GM19438 (cell line): ENCODE data around the gene SLC47A1.
"Not testable (repeated sequence)": the region's sequence is repeated elsewhere in the genome, so short reads cannot be mapped to it uniquely, and the experiment has no call there.

Source experiments
- ATAC-seq: cut with Tn5 transposase; IDR thresholded peaks from one replicate; pipeline ENCODE4 v1.9.1; 2021; ENCODE audit warnings: low read depth; ENCODE audit not compliant: unreplicated experiment

Gene SLC47A1

DNA sequence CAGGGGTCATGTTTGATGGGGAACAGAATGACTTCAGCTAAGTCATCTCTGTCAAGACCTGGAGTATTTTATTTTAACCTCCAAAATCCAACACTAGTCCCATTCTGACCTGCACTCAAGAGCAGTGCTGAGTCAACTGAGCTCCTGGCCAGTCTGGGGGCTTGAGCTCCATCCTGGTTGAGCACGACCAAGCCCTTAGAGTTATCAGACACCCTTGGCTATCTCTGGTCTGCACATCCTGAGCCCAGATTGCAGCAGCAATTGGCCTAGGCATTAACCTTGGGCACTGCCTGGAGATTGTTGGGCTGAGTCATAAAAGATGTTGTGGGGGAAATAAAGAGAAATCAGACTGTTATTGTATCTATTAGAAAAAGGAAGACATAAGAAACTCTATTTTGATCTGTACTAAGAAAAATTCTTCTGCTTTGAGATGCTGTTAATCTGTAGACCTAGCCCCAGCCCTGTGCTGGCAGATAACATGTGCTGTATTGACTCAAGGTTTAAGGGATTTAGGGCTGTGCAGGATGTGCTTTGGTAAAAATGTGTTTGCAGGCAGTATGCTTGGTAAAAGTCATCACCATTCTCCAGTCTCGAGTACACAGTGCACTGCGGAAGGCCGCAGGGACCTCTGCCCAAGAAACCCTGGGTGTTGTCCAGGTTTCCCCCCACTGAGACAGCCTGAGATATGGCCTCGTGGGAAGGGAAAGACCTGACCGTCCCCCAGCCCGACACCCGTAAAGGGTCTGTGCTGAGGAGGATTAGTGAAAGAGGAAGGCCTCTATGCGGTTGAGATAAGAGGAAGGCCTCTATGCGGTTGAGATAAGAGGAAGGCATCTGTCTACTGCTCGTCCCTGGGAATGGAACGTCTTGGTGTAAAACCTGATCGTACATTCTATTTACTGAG is 14.0 kb upstream of the SLC47A1 start:
- not testable (repeated sequence) for ATAC-seq

DNA sequence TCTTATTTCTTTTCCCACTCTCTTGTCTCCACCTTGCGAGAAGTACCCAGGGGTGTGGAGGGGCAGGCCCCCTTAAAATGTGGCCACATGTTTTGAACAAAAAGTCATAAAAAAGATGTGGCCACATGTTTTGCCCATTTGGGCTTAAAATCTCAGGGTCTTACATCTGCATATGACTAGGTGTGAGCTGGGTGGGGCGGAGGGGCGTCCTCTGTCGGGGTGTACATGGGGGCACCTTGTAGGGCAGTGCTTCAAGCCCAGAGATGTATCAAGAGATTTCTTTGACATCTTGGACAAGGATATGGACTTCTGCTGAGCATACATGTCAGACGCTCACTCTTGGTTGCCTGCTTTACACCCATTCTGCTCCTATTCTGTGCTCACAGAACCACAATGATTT is 13.0 kb upstream of the SLC47A1 start:
- no peak for ATAC-seq

DNA sequence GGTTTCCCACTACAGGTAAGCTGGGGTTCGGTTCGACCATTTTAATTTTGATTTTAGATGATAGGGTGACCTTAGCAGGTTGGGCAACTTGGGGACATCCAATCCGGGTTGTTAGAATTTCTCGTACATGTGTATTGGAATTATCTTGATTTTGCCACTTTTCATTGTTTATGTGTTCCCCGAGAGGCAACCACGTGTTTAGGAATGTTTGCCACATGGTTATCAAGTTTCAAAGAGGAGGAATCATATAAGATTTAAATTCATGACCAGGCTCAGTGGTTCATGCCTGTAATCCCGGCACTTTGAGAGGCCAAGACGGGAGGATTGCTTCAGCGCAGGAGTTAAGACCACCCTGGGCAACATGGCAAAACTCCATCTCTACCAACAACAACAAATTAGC is 10.0 kb upstream of the SLC47A1 start:
- no peak for ATAC-seq

DNA sequence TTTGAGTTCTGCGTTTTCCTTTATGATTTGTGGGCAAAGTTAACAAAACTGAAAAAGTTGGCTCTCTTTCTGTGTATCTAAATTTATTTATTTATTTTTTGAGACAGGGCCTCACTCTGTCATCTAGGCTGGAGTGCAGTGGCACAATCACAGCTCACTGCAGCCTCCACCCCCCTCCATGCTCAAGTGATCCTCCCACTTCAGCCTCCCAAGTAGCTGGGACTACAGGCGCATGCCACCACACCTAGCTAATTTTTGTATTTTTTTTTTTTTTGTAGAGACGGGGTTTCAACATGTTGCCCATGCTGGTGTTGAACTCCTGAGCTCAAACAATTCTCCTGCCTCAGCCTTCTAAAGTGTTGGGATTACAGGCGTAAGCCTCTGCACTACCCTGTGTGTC is 6.7 kb upstream of the SLC47A1 start:
- not testable (repeated sequence) for ATAC-seq

DNA sequence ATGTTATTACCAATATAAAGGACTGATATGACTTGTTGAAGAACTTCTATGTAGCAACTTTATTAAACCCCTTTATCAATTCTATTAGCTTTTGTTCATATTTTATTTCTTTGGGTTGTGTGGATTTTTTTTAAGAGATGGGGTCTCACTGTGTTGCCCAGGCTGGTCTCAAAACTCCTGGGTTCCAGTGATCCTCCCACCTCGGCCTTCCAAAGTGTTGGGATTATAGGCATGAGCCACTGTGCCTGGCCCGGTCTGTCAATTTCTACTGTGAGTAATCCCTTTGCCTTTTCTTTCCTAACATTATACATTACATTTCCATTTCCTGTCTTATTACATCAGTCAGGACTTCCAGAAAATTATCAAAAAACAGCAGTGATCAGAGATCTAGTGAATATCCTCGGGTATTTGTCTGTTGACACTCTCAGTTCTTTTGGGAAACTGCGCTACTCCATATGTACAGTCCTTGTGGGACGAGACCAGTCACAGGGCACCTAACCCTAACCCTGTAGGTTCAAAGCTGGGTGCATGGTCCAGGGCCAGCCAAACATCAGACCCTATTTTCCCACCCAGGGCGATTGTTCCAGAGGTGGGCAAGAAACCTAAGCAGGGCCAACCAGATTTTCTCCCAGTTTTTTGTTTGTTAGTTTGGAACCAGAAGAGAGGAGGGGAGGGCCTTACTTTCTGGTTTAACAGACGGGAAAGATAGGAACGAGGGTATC is 1.7 kb upstream of the SLC47A1 start:
- ATAC-seq: no peak

DNA sequence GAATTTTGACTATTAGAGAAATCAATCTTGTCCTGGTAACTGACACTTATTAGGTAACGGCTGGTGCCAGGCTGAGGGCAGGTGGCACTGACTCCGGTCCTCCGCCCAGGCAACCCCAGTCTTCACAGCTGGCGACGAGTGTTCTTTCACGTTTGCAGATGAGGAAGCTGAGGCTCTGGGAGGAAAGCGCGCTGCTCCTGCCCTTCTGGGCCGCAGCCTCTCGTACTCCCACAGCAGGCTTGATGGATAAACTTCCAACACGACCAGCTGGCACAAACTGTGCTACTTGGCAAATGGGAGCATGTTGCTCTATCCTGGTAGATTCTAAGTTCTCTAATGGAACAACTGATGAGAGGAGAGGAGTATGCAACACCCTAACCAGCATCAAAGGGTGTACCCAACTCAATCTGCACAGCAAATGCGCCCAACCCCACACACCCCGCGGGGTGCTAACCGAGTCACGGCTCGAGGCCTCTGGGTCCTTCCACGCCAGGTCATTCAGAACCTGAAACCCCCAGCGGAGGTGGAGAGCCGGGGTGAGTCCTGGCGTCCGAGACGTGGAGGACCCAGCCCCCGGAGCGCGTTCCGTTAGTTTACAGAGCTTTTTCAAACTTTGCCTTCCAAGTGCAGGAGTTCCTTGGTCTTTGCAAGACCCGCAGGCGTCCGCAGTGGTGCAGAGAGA is 477 bp upstream of the SLC47A1 start:
- no peak for ATAC-seq

DNA sequence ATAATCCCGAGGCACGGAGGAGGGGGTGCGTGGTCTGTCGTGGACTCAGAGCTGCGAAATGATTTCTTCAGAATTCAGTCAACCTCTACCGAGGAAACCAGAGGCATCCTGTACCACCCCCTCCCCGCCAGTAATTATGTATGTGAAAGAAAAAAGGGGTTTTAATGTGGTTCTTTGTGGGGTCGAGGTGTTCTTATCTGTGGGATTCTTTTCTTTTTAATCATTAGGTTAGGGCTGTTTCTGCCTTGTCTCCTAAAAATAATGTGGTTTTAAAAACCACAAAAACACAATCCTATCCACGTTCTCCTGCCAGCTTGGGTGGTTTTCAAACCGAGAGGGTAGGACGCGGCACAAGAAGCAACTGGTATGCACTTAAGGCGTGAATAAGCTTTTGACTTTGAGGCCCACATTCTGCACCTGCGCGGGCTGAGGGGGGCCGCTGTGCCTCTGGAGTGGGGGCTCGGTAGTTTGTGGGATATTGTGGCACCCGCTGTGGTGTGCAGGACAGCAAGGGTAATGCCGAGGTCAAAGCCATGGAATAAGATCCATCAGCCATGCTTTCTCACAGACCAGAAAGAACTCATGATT is 1.0 kb downstream of the SLC47A1 start:
- ATAC-seq: no peak

DNA sequence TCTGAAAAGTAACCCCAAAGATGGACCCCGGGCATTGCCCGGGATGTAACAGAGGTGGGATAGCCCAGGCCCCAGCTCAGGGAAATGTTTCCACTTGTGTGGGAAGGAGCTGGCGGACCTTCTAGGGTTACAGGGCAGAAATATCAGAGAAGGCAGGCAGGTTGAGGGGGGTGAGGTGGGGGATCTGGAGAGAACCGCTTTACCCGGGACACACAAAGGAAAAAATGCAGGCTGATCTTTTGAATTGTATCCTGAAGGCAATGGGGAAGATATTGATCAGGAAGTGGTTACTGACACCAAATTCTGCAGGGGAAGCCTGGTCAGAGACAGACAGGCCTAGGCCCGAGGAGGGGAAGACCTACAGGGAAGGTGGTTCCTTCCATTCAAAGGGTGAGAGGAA is 3.5 kb downstream of the SLC47A1 start:
- ATAC-seq: no peak

DNA sequence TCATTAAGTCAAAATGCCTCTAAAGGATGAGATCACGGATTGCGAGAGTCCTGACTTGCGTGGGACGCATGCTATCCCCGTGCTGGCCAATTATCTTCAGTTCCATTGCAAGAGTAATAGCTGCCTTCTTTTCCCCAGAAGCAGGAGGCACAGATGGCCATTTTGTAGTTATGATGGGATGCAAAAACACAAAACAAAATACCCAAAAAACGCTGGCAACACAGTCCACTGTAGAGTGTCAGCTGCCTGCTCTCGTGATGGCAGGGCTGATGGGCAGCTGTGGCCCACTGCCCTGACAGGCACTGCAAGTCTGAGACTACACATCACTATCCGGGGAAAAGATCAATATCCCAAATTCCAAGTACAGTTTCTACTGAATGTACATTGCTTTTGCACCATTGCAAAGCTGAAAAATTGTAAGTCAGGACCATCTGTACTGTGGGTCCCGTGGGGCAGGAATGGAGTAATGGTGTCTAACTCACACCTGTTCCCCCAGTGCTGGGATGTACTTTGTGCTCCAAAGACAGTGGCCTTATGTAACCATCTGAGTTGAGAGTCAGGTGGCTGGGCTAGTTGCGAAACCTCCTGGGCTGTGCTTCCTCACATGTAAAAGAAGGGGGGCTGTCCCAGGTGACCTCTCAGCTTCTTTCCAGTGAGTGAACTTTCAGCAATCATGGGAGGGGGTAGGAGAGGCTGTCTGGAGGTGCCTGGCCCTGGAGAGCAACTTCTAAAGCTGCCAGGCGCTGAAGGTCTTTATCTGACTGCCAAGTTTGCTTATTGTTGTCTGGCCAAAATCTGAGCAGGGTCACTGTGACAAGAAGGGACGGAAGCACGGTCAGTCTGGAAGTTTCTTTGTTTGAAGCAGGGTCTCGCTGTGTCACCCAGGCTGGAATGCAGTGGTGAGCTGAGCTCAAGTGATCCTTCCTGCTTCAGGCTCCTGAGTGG is 4.7 kb downstream of the SLC47A1 start:
- ATAC-seq: no peak

DNA sequence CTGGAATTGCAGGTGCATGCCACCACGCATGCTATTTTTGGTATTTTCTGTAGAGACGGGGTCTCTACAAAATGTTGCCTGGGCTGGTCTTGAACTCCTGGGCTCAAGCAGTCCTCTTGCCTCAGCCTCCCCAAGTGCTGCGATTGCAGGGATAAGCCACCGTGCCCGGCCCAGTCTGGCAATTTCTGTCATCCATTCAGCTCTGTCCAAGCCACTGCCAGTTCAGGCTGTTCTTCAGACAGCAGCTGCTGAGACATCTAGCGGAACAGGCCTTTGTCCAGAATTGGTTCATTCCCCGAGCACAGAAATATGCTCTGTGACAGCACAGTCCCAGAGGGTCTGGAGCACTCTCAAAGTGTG is 5.4 kb downstream of the SLC47A1 start:
- ATAC-seq: no peak

DNA sequence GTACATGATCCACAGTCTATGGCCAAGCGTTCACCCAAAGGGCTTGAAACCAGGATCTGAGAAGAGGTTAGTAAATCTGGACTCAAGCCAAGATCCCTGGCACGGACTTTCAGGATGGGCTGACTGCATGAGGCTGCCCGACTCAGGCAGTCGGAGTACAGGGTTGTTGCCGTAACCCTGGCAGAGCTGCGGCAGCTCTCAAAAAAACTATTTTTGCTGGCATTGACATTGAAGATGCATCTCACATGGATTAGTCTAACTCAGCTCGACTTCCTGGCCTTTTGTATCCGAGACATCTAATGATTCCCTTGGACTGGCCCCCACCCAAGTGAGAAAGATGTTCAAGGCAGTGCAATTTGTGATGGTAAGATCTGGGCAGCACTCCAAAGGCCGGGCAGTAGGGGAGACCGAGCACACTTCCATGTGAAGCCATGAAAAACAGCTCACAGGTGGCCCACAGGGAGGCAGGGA is 6.2 kb downstream of the SLC47A1 start:
- ATAC-seq: no peak

DNA sequence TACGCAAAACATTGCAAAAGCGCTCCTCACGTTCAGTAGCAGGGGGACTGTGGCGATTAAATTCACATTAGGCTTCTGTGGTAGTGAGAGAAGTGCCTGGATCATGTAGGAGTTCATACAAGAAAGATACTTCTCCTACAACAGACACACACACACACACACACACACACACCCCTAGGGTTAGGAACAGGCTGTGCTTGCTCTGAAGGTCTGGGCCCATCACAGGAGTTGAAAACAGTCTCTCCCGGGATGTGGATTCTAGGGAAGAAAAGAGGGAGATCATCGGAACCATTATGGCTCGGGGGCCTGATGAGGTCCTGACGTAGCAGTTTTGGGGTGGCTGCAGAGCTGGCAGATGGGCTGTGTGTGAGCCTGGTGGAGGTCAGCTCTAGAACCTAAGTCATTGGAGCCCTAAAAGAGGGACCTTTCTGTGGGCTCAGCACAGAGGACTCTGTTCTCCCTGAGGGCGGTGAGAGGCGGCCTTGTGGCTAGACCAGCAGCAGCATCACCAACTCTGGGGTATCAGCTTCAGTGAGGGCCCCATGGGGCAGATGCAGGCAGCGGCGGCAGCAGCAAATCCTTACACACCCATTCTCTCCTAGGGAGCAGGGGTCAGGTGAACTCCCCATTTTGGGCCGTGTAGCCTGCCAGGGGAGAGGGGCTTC is 7.2 kb downstream of the SLC47A1 start:
- ATAC-seq: no peak

DNA sequence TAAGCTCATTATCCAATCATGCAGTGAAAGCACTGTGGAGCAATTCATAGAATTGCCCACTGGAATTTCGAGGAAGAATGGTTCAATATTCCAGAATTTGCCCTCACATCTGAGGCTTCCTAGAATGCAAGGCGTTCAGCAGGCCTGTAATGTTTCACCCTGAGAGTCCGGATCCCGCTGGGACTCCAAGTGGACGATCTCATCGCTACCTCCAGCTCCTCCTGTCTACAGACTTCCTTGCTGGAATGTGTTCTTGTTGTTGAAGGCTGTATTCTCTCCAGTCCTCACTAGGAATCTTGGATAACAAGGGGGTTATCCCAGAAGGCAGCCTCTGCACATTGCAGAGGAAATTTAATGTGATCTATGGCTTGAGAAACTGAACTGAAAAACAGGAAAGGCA is 7.8 kb downstream of the SLC47A1 start:
- ATAC-seq: no peak

DNA sequence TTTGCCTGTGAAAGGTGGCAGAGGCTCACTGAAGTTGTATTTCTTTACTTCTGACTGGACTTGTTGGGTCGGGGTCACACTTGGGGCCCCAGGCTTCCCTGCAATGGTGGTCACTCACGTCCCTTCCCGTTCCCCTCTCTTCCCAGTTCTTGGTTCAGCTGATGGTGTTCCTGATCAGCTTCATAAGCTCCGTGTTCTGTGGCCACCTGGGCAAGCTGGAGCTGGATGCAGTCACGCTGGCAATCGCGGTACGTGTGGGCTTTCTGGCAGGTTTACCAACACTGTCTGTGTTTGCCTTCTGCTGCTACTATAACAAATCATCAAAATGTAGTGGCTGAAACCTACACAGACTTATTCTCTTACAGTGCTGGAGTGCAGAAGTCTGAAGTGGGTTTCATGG is 8.6 kb downstream of the SLC47A1 start:
- no peak for ATAC-seq

DNA sequence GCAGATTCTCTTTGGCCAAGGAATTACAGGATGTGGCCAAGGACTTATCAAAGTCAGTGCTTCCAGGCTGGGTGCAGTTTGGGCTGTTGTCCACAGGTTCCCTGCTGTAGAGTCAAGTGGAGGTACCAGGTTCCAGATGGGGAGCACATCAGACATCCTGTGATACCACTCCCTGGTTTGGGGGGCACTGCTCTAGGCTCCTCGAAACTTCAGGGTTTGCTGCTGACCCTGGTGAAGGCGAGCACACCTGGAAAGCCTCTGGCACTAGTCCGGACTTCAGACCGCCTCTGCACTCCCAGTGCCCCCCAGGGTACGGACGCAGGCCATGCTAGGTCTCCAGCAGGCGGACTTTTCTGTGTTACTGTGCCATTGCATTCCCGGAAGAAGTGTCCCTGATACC is 10.7 kb downstream of the SLC47A1 start:
- ATAC-seq: no peak

DNA sequence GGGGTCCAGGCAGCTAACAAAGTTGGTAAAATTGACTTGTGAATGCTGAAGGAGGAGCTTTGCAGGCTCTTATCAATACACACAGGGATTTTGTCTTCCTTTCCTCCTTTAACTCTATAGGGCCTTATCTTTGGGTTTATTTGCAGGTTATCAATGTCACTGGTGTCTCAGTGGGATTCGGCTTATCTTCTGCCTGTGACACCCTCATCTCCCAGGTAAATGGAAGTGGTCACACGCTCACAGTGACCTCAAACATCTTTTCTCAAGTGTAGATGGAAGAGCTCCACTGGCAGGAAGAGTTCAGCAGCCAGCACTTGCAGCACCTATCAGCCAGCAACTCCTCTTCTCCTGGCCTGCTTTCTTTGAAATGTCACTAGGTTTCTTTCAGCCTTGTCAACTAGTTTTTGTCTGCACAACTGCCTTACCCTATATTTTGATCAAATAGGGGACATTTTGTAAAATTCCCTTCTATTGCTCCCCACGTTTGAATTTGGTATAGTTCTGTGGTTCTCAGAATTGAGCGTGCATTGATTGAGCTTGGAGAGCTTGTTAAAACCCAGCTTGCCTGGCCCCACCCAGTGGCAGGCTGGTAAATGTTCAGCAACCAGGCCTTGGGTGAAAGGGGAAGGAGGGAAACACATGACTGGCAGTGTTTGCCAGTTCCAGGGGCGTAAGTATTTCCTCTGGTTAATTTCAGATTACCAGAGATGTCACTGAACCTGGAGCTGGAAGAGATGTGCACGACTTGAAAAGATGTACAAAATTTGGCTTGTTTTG is 12.8 kb downstream of the SLC47A1 start:
- no peak for ATAC-seq

DNA sequence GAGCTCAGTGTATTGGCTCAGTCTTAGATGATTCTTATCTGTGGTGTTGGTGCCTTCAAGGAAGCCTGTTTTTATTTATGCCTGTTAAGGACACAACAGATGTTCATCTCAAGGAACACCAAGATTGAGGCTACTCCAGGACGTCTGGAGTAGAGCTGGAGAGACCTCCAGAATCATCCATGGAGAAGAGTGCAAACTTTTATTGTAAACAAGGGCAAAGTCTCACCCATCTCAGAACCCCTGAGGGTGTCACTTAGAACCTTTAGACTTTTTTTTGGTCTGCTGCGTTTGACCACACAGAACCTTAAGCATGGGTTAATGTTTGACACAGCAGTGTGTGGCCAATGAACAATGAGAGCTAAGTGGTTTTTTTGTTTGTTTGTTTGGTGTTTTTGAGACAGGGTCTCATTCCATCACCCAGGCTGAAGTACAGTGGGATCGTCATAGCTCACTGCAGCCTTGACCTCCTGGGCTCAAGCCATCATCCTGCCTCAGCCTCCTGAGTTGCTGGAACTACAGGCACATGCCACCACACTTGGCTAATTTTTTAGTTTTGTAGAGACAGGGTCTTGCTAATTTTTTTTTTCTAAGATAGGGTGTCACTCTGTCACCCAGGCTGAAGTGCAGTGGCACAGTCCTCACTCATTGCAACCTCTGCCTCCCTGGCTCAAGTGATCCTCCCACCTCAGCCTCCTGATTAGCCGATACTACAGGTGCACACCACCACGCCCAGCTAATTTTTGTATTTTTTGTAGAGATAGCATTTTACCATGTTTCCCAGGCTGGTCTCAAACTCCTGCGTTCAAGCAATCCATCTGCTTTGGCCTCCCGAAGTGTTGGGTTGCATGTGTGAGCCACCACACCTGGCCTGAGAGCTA is 16.3 kb downstream of the SLC47A1 start:
- no peak for ATAC-seq

DNA sequence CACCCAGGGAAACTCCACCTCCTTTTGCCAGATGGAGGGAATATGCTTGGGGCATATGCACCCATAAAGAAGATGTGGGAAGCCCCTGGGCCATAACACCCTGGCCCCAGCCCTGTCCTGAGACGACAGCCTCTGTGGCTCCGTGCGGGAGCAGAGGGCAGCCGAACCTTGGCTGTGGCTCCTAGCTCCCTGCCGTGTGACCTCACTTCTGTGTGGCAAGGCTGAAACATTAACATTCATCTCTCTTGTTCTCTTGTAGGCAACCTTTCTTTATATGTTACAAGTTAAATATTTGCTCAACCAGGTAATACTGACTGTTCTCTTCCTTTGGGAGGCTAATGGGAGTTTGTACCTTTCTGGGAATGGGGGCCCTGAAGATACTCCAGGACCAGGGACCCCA is 17.5 kb downstream of the SLC47A1 start:
- ATAC-seq: no peak
